HepG2 (cell line): Measurements from ENCODE around the gene ZFHX3. TPM values are rescaled to one million over a fixed set of nuclear protein-coding genes. Genes with fewer than 3 reads are reported as not detected.
A peak's percentile ranks its signal among the peaks of the same experiment; 100 is the strongest.

ENCODE experiments used
- ATAC-seq: fragments of 200-7000 bp; cut with Tn5 transposase; 3 replicates; pipeline ENCODE4 v1.9.1; 2020; ENCODE audit warnings: mild to moderate bottlenecking, moderate library complexity
- BruUV-seq: library from RNA; stranded (reverse); fragments of 400-500 nt; replicated peaks from 2 replicates; lab custom pipeline; 2021; lab: Mats Ljungman, UMichigan
- CTCF ChIA-PET: fragments of 300-600 bp; formaldehyde crosslinking; extraction: SDS; loops from one replicate; lab custom pipeline; 2021; ENCODE audit warnings: low total read pairs, inconsistent platforms, low intra/inter-chr PET ratio; lab: Yijun Ruan, JAX
- POLR2A ChIA-PET: fragments of 350-600 bp; sonication (Branson Sonifier 250); formaldehyde crosslinking; loops from one replicate; lab custom pipeline; 2020; ENCODE audit warnings: antibody characterized with exemption, inconsistent platforms; lab: Yijun Ruan, JAX
- DNase-seq: peaks from one replicate; pipeline ENCODE4 v3.0.0-alpha.2; 2015; ENCODE audit warnings: low spot score
- FAIRE-seq: peaks from 3 replicates; lab custom pipeline; 2011; peaks lifted over from hg19 to GRCh38; lab: Jason Lieb, UNC
- H2AFZ ChIP-seq: one replicate; pipeline ENCODE4 v1.6.1; 2011; ENCODE audit warnings: low read length, inconsistent platforms
- H3K27ac ChIP-seq: fragments of 300-600 bp; 3 replicates; pipeline ENCODE4 v1.8.0; 2011; ENCODE audit warnings: mixed run types, mild to moderate bottlenecking, mixed read lengths, low read length, inconsistent platforms; ENCODE audit not compliant: insufficient read depth; ENCODE audit errors: extremely low read length
- H3K27me3 ChIP-seq, 2 experiments: fragments of 200-600 bp in 1 of 2; 2 replicates in 1 of 2; 3 replicates in 1 of 2; pipeline versions ENCODE4 v1.6.0 to v1.8.0; 2011; ENCODE audit warnings: low read length in 2 of 2, mild to moderate bottlenecking in 2 of 2, moderate library complexity in 2 of 2, inconsistent platforms in 1 of 2; ENCODE audit not compliant: insufficient read depth in 2 of 2, control insufficient read depth in 1 of 2
- H3K36me3 ChIP-seq, 2 experiments: fragments of 200-600 bp in 1 of 2; replicated peaks in 1 of 2; 2 replicates in 1 of 2; 3 replicates in 1 of 2; pipeline versions ENCODE4 v1.5.1 to v1.8.0; 2011; ENCODE audit warnings: low read length in 2 of 2, inconsistent platforms in 1 of 2; ENCODE audit not compliant: insufficient read depth in 2 of 2, control insufficient read depth in 1 of 2
- H3K4me1 ChIP-seq: 2 replicates; pipeline ENCODE4 v1.5.1; 2012; ENCODE audit warnings: low read length, inconsistent platforms; ENCODE audit not compliant: insufficient read depth
- H3K4me2 ChIP-seq: 2 replicates; pipeline ENCODE4 v1.6.0; 2011; ENCODE audit warnings: low read depth, low read length, inconsistent platforms
- H3K4me3 ChIP-seq, 3 experiments: fragments of 200-600 bp in 1 of 3; sonication (generic), shearing (Covaris generic) in 1 of 3; replicated peaks in 1 of 3; 2 replicates each; pipeline ENCODE4 v1.5.1; 2011 to 2016; ENCODE audit warnings: low read length in 3 of 3, inconsistent platforms in 2 of 3, low read depth in 2 of 3, mild to moderate bottlenecking in 2 of 3, control low read depth in 1 of 3, mixed read lengths in 1 of 3; ENCODE audit not compliant: insufficient read depth in 1 of 3
- H3K79me2 ChIP-seq: one replicate; pipeline ENCODE4 v1.6.1; 2011; ENCODE audit warnings: low read length, inconsistent platforms; ENCODE audit not compliant: insufficient read depth
- H3K9ac ChIP-seq: 2 replicates; pipeline ENCODE4 v1.6.0; 2011; ENCODE audit warnings: mild to moderate bottlenecking, low read depth, low read length, inconsistent platforms; ENCODE audit not compliant: insufficient read depth
- H3K9me3 ChIP-seq: 2 replicates; pipeline ENCODE4 v1.5.1; 2012; ENCODE audit warnings: mild to moderate bottlenecking, low read length
- H4K20me1 ChIP-seq: 2 replicates; pipeline ENCODE4 v1.6.0; 2011; ENCODE audit warnings: inconsistent platforms, mild to moderate bottlenecking, low read length, moderate library complexity; ENCODE audit not compliant: insufficient read depth
- ATAD3A ChIP-seq: sonication (generic); formaldehyde crosslinking; IDR thresholded peaks from 2 replicates; pipeline ENCODE4 v1.4.0; 2020; ENCODE audit warnings: missing genetic modification reagents
- ATF1 ChIP-seq: IDR thresholded peaks from 2 replicates; pipeline ENCODE4 v1.6.1; 2016; ENCODE audit warnings: mild to moderate bottlenecking, control low read depth
- BRF2 ChIP-seq: sonication (generic); formaldehyde crosslinking; IDR thresholded peaks from 2 replicates; pipeline ENCODE4 v1.8.1; 2022; ENCODE audit warnings: mild to moderate bottlenecking, missing genetic modification reagents
- CREB1 ChIP-seq, 2 experiments: fragments of 450-650 bp in 1 of 2; IDR thresholded peaks; 2 replicates each; pipeline ENCODE4 v1.6.1; 2016 to 2017; ENCODE audit warnings: control low read depth in 1 of 2, mild to moderate bottlenecking in 1 of 2, missing compliant biosample characterization in 1 of 2, missing genetic modification characterization in 1 of 2
- PAX8 ChIP-seq: sonication (generic); formaldehyde crosslinking; IDR thresholded peaks from 2 replicates; pipeline ENCODE4 v1.8.0; 2022; ENCODE audit warnings: mild to moderate bottlenecking, missing genetic modification reagents, borderline replicate concordance
- SYNCRIP ChIP-seq: fragments of 200-400 bp; formaldehyde crosslinking; IDR thresholded peaks from 2 replicates; pipeline ENCODE4 v1.6.1; 2018; ENCODE audit warnings: mild to moderate bottlenecking, low read depth, low read length; ENCODE audit not compliant: insufficient read depth
- TEF ChIP-seq: sonication (generic); formaldehyde crosslinking; IDR thresholded peaks from 2 replicates; pipeline ENCODE4 v1.5.0; 2020; ENCODE audit warnings: missing genetic modification reagents
- ZNF512B ChIP-seq: sonication (generic); formaldehyde crosslinking; IDR thresholded peaks from 2 replicates; pipeline ENCODE4 v1.5.1; 2020; ENCODE audit warnings: missing genetic modification reagents, mild to moderate bottlenecking, borderline replicate concordance
- ZNF615 ChIP-seq: sonication (generic); formaldehyde crosslinking; IDR thresholded peaks from 2 replicates; pipeline ENCODE4 v1.5.0; 2020; ENCODE audit warnings: mild to moderate bottlenecking, missing genetic modification reagents, borderline replicate concordance
- WGBS: methylation state at CpG from one replicate; pipeline ENCODE4 v1.1.6; 2017; ENCODE audit warnings: low lambda C conversion rate; 5-methylcytosine and 5-hydroxymethylcytosine counted together
- in situ Hi-C: cut with HindIII; loops from 2 replicates; pipeline ENCODE4 v1.10.0; 2017; ENCODE audit warnings: low pct_unique_long_range_greater_than_20kb; ENCODE audit not compliant: extremely low pct_ligation_motif_present
- intact Hi-C: fragments of 100-400 bp; cut with micrococcal nuclease; formaldehyde crosslinking; loops from one replicate; pipeline ENCODE4 v1.10.0; 2022; ENCODE audit not compliant: unreplicated experiment
- polyA plus RNA-seq, 8 experiments: library from polyadenylated mRNA; depleted of rRNA in 3 of 8; stranded (reverse) in 7 of 8; unstranded in 1 of 8; fragments of >200 nt; fragmentation: Illumina TruSeq in 4 of 8; extraction: Trizol in 4 of 8; gene quantifications; 2 replicates each; pipeline versions ENCODE4 v1.2.1 to v1.2.3, GENCODE V29; 2011 to 2016; ENCODE audit warnings: low read depth in 4 of 8, missing spikeins in 1 of 8, mixed read lengths in 1 of 8; ENCODE audit not compliant: insufficient read depth in 1 of 8
- total RNA-seq, 5 experiments: library from RNA; depleted of rRNA; stranded (reverse); fragments of >200 nt; fragmentation: Illumina TruSeq; extraction: Trizol; gene quantifications; 2 replicates each; pipeline ENCODE4 v1.2.3, GENCODE V29; 2016; ENCODE audit warnings: low read depth in 1 of 5

ZFHX3 gene
- total and polyA plus RNA-seq, 2 of the 13 experiments (the other 11 are each of a cell fraction or from before 2014, with no cell fraction given) = 5.0 to 6.0 TPM

- no peak overlapping the region for H2AFZ ChIP-seq
- ATAC-seq (no peak), FAIRE-seq (no peak), DNase-seq (no peak)
- H3K79me2 ChIP-seq = peaks cover 99% of the 10 kb centered on the region
- H3K9me3 ChIP-seq = no peaks in the 10 kb centered on the region
- in situ Hi-C loops = no loop called here
- ChIA-PET CTCF (no interaction called here), POLR2A (no interaction called here)
- no peaks in the 10 kb centered on the region for H3K27me3 ChIP-seq
- peaks cover 13% of the 10 kb centered on the region for H4K20me1 ChIP-seq
- TF ChIP-seq BRF2 (CRISPR knock-in tag) (no peak), TEF (0 out of 2 replicates have a peak, but pooled peaks have one; percentile 21)
- no peaks in the 10 kb centered on the region; a peak in 1 of 5 replicates for H3K36me3 ChIP-seq
- no TSS peak for BruUV-seq
- 96% methylated on average over 4 of the region's 4 CpGs for WGBS
- peaks cover 100% of the 10 kb centered on the region for H3K4me1 ChIP-seq
- no peak overlapping the region for H3K4me2 ChIP-seq
- H3K4me3 ChIP-seq = no peak overlapping the region
- no peak overlapping the region for H3K27ac ChIP-seq
- no peak overlapping the region for H3K9ac ChIP-seq
- intact Hi-C loops = loop anchor here (10.0 kb wide), 1 partner anchor 207 kb away; no protein-coding TSS in a partner anchor
Observed at GRCh38 chr16:73041676-73042075, 6.3 kb downstream of the ZFHX3 start.

- no peak for ATAC-seq
- H3K4me1 ChIP-seq = peaks cover 100% of the 10 kb centered on the region
- ChIA-PET POLR2A (no interaction called here), CTCF (no interaction called here)
- no peak overlapping the region for H2AFZ ChIP-seq
- no peak overlapping the region for H3K4me2 ChIP-seq
- H3K27ac ChIP-seq = no peak overlapping the region
- no peaks in the 10 kb centered on the region for H3K27me3 ChIP-seq
- DNase-seq = no peak
- H4K20me1 ChIP-seq = peaks cover 13% of the 10 kb centered on the region
- no peak overlapping the region for H3K9ac ChIP-seq
- intact Hi-C loops = loop anchor here (10.0 kb wide), 1 partner anchor 206 kb away; no protein-coding TSS in a partner anchor
- 97% methylated on average over 6 of the region's 6 CpGs for WGBS
- no peak for FAIRE-seq
- in situ Hi-C loops = no loop called here
- H3K9me3 ChIP-seq = no peaks in the 10 kb centered on the region
- no peak overlapping the region for H3K4me3 ChIP-seq
- no peaks in the 10 kb centered on the region; a peak in 1 of 5 replicates for H3K36me3 ChIP-seq
- H3K79me2 ChIP-seq = peaks cover 99% of the 10 kb centered on the region
- BruUV-seq = no TSS peak
- TF ChIP-seq CREB1 (IDR thresholded peaks at IDR 0.05) (no peak), CREB1 (CRISPR knock-in tag; IDR thresholded peaks at IDR 0.05) (no peak), ZNF615 (CRISPR knock-in tag) (no peak), ATAD3A (CRISPR knock-in tag) (no peak), ZNF512B (no peak), ATF1 (CRISPR knock-in tag) (no peak), SYNCRIP (no peak), PAX8 (CRISPR knock-in tag) (no peak)
Observed at GRCh38 chr16:73040735-73041402, 7.1 kb downstream of the ZFHX3 start.
